C4-2B (cell line): Measurements from ENCODE around the gene KLK12.
"Not testable (repeated sequence)": the region's sequence is repeated elsewhere in the genome, so short reads cannot be mapped to it uniquely, and the experiment has no call there.

Experiments
- H3K27ac ChIP-seq: fragments of 450-650 bp; 2 replicates; pipeline ENCODE4 v1.5.1; 2017
- ZFX ChIP-seq: fragments of 450-650 bp; IDR thresholded peaks from 2 replicates; pipeline ENCODE4 v1.6.1; 2017
- TF ChIP-seq, protein P1 (sequence below): fragments of 450-650 bp; conservative IDR thresholded peaks from 2 replicates; pipeline ENCODE4 v1.5.1; 2017; ENCODE audit warnings: mild to moderate bottlenecking

KLK12 gene

DNA sequence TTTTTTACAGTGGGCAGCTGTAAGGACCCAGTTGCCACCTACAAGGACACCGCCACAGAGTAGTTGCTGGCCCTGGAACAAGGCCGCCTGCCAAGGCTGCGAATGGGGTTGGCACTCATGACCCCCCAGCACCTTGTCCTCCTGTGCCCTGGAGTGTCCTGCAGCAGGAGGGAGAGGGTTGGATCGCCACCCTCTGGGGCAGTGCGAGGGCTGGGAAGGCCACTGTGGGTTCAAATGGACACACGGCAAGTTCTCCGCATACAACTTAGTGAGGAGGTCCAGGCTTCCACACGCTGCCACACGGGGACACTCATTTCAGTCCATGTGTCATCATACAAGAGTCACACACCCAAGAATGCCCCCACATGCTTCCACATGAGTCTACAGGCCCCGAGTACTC lies 34.4 kb downstream of the KLK12 start:
- TF ChIP-seq, protein P1, sequence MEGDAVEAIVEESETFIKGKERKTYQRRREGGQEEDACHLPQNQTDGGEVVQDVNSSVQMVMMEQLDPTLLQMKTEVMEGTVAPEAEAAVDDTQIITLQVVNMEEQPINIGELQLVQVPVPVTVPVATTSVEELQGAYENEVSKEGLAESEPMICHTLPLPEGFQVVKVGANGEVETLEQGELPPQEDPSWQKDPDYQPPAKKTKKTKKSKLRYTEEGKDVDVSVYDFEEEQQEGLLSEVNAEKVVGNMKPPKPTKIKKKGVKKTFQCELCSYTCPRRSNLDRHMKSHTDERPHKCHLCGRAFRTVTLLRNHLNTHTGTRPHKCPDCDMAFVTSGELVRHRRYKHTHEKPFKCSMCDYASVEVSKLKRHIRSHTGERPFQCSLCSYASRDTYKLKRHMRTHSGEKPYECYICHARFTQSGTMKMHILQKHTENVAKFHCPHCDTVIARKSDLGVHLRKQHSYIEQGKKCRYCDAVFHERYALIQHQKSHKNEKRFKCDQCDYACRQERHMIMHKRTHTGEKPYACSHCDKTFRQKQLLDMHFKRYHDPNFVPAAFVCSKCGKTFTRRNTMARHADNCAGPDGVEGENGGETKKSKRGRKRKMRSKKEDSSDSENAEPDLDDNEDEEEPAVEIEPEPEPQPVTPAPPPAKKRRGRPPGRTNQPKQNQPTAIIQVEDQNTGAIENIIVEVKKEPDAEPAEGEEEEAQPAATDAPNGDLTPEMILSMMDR: no peak
- no peak for TF ChIP-seq ZFX
- no peak overlapping the region for H3K27ac ChIP-seq

DNA sequence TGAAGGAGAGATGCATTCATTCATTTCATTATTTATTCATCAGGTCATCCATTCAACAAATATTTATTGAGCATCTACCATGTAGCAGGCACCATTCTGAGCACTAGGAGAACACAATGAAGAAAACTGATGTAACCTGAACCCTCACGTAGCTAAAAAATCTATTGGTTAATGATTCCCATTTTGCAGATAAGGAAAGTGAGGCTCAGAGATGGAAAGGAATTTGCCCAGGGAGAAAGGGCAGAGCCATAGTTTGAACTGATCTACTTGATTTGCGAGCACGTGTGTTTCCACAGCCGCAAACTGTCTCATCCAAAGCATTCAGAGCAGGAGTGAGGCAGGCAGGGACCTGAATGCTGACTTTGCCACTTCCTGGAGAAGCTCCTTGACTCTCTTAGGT lies 36.1 kb downstream of the KLK12 start:
- no peak for TF ChIP-seq ZFX
- TF ChIP-seq, protein P1: no peak
- H3K27ac ChIP-seq: no peak overlapping the region

DNA sequence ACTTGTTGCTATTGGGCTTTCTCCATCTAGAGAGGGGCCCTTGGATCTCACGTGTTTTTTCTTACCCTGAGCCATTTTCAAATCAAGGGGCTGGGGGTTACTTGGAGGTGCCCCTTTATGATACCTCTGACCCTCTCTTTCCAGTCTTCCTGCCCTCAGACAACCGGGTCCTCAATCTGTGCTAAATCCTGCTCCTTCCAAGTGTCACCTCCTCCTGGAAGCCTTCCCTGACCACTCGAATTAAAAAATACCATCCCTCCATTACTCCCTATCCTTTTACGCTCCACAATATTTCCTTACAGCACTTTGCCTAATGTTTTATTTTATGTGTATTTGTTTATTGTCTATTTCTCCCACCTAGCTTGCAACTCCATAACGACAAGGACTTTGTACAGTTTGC lies 36.7 kb downstream of the KLK12 start:
- no peak overlapping the region for H3K27ac ChIP-seq
- TF ChIP-seq, protein P1: no peak
- no peak for TF ChIP-seq ZFX

DNA sequence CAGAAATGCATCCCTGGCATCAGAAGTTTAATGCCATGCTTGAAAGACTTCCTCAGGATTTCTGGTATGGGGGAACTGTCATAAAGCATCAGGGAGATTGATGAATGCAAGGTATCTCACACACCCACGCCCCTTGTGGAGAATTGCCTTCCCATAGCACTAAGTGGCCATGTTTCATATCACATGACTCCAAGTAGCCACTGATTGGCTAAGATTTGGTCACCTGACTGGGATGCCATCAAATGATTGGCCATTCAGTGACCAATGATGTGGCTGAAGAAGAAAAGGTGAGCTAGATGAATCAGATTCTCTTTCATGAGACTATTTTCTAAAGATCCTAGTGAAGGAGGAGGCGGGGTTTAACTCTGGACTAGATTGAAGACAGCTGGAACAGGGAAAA lies 40.7 kb downstream of the KLK12 start:
- H3K27ac ChIP-seq: no peak overlapping the region
- TF ChIP-seq ZFX: no peak

DNA sequence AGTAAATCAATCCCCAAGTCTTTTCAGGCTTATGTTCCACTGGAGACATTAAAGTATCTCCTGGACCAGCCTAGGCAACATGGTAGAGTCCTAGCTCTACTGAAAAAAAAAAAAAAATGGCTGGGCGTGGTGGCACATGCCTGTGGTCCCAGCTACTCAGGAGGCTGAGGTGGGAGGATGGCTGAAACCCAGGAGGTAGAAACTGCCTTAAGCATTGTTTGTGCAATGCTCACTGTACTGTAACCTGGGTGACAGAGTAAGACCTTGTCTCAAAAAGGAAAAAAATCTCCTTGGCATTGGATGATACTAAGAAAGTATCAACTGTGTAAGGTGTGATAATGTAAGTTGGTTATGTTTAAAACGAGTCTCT lies 42.2 kb downstream of the KLK12 start:
- no peak for TF ChIP-seq ZFX
- TF ChIP-seq, protein P1: no peak
- no peak overlapping the region for H3K27ac ChIP-seq

DNA sequence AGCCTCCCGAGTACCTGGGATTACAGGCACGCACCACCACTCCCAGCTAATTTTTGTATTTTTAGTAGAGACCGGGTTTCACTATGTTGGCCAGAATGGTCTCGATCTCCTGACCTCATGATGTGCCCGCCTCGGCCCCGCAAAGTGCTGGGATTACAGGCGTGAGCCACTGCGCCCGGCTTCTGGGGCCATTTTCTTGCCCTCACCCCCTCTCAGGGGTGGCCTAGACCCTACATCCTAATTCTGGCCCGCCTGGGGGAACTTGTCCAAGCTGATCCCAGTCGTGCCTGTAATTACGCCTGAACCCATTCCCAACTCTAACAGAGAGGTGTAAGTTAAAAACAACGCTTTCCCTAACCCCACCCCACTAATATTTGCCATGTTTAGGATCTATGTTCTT lies 50.4 kb downstream of the KLK12 start:
- not testable (repeated sequence) for H3K27ac ChIP-seq

DNA sequence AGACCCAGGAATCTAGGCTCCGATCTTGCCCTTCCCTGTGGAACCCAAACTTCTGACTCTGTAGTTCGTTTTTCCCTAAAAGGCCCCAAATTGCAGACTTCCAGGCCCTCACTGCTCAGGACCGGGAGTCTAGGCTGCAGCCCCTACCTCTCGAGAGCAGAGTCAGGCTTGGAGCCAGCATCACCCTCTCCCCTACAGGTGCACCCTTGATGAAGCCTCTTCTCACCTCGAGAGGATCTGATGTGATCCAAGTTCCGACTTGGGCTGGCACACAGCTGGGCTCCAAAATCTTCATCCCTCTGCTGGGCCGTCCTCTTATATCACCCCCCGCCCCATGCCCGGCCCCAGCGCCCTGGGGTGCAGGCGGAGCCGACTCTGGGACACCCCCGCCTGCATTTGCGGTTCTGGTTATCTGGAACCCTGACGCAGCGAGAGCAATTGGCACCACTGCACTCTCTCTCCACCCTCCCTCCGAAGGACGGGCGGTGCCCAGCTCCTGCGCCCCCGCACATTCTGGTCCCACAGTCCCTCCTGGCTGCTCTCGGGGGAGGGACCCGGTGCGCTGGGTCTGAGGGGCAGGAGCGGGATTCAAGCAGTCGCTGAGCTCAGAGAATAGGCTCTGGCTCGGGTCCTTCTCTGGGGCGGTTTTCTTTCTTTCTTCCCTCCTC lies 51.0 kb downstream of the KLK12 start, which contains the start of gene KLK7:
Gene KLK7 (minus strand): TSS at position 293 of the 668 bp plus-strand sequence. CDS start 1,518 bp downstream, outside the sequence.
- H3K27ac ChIP-seq: no peak within 1 kb of the TSS
- no peak for TF ChIP-seq ZFX
- TF ChIP-seq, protein P1: no peak

DNA sequence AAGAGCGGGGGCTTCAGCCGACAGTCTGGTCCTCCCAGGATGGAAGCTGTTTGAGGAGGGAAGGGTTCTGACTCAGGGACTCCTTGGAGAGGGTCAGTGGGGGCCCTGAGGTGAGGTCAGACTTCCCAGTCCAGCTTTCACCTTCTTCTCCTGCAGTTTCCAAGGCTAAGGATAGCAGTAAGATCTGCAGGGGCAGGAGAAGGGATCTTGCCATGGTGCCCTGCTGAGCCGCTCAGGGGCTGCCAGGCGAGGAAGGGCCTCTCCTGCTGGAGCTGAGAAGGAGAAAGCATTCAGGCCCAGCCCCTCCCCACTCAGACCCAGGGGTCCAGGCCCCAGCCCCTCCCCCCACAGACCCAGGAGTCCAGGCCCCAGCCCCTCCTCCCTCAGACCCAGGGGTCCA lies 52.6 kb downstream of the KLK12 start:
- TF ChIP-seq, protein P1: no peak
- no peak for TF ChIP-seq ZFX
- no peak overlapping the region for H3K27ac ChIP-seq
